ENCODE results near the gene GRK2.

DNA sequence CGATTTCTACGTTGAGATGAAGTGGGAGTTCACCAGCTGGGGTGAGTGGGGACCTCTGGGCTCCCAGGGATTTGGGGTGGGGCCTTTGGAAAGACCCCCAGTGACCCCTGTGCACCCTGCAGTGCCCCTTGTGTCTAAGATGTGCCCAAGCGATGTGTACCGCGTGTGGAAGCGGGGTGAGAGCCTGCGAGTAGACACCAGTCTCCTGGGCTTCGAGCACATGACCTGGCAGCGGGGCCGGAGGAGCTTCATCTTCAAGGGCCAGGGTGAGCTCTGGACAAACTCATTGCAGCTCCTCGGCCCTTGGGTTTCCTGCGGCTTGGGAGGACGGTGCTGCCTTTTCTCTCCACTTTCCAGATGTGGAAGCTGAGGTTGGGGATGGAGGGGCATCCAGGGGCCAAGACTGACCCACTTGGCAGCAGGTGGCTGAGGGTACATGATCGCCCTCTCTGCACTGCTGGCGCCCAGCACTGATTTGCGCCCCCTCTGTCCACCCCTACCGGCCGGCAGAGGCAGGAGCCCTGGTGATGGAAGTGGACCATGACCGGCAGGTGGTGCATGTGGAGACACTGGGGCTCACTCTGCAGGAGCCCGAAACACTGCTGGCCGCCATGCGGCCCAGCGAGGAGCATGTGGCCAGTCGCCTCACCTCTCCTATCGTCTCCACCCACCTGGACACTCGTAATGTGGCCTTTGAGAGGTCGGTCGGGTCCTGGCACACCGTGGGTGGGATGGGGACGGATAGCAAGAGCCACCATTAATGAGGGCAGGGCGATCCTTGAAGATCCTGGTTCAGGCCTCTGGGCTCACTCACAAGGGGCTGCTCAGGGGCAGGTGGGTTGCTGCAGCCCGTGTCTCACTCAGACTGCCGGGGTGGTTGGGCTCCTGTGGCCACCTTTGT, 25.5 kb downstream of the GRK2 start:
- TF ChIP-seq TCF12 (IDR thresholded peaks at IDR 0.05; ENCODE audit: low read depth) (no peak), FOXM1 (IDR thresholded peaks at IDR 0.05; ENCODE audit: borderline replicate concordance, low read depth) (no peak), YY1 (IDR thresholded peaks at IDR 0.05; ENCODE audit: low read depth) (no peak), NFIC (IDR thresholded peaks at IDR 0.05) (no peak), TEAD4 (IDR thresholded peaks at IDR 0.05) (no peak), RAD21 (IDR thresholded peaks at IDR 0.05; ENCODE audit: low read depth) (no peak), TAF1 (IDR thresholded peaks at IDR 0.05; ENCODE audit: low read depth) (no peak), EGR1 (IDR thresholded peaks at IDR 0.05) (no peak)
- TF ChIP-seq, protein P1, sequence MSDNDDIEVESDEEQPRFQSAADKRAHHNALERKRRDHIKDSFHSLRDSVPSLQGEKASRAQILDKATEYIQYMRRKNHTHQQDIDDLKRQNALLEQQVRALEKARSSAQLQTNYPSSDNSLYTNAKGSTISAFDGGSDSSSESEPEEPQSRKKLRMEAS (IDR thresholded peaks at IDR 0.05), result no peak
- TF ChIP-seq, protein P2, sequence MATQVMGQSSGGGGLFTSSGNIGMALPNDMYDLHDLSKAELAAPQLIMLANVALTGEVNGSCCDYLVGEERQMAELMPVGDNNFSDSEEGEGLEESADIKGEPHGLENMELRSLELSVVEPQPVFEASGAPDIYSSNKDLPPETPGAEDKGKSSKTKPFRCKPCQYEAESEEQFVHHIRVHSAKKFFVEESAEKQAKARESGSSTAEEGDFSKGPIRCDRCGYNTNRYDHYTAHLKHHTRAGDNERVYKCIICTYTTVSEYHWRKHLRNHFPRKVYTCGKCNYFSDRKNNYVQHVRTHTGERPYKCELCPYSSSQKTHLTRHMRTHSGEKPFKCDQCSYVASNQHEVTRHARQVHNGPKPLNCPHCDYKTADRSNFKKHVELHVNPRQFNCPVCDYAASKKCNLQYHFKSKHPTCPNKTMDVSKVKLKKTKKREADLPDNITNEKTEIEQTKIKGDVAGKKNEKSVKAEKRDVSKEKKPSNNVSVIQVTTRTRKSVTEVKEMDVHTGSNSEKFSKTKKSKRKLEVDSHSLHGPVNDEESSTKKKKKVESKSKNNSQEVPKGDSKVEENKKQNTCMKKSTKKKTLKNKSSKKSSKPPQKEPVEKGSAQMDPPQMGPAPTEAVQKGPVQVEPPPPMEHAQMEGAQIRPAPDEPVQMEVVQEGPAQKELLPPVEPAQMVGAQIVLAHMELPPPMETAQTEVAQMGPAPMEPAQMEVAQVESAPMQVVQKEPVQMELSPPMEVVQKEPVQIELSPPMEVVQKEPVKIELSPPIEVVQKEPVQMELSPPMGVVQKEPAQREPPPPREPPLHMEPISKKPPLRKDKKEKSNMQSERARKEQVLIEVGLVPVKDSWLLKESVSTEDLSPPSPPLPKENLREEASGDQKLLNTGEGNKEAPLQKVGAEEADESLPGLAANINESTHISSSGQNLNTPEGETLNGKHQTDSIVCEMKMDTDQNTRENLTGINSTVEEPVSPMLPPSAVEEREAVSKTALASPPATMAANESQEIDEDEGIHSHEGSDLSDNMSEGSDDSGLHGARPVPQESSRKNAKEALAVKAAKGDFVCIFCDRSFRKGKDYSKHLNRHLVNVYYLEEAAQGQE (IDR thresholded peaks at IDR 0.05; ENCODE audit: low read depth), result no peak
